HEK293T (cell line): ENCODE results near the gene FN3K.
"Not testable (repeated sequence)": the region's sequence is repeated elsewhere in the genome, so short reads cannot be mapped to it uniquely, and the experiment has no call there.

Source experiments
- ELF4 ChIP-seq: fragments of 450-650 bp; IDR thresholded peaks from 2 replicates; pipeline ENCODE4 v1.6.1; 2017; ENCODE audit warnings: antibody characterized with exemption
- FOXM1 ChIP-seq: fragments of 450-650 bp; IDR thresholded peaks from 2 replicates; pipeline ENCODE4 v1.6.1; 2017; ENCODE audit warnings: mild to moderate bottlenecking, borderline replicate concordance
- L3MBTL2 ChIP-seq: fragments of 450-650 bp; conservative IDR thresholded peaks from 2 replicates; pipeline ENCODE4 v1.6.1; 2016; ENCODE audit warnings: mild to moderate bottlenecking
- TARDBP ChIP-seq: fragments of 450-650 bp; IDR thresholded peaks from 2 replicates; pipeline ENCODE4 v1.6.1; 2016
- ZNF384 ChIP-seq: fragments of 450-650 bp; IDR thresholded peaks from 2 replicates; pipeline ENCODE4 v1.6.1; 2016

GRCh38 chr17:82744736-82745135 is 9.3 kb downstream of the FN3K start:
- TF ChIP-seq TARDBP, ELF4, L3MBTL2, FOXM1, ZNF384: not testable (repeated sequence)
